Panc1 (cell line): ENCODE data around the gene NFKB1. TPM values are rescaled to one million over a fixed set of nuclear protein-coding genes. Genes with fewer than 3 reads are reported as not detected.

ENCODE experiments used
- ATAC-seq: fragments of 200-7000 bp; cut with Tn5 transposase; 2 replicates; pipeline ENCODE4 v1.9.1; 2020; ENCODE audit warnings: mild to moderate bottlenecking, moderate library complexity
- BruUV-seq: library from RNA; stranded (reverse); fragments of 400-500 nt; replicated peaks from 2 replicates; lab custom pipeline; 2021; lab: Mats Ljungman, UMichigan
- CTCF ChIA-PET: fragments of 300-600 bp; sonication (Branson Sonifier 250); formaldehyde crosslinking; loops from one replicate; lab custom pipeline; 2022; ENCODE audit warnings: antibody characterized with exemption; lab: Charles Lee
- POLR2A ChIA-PET: fragments of 300-600 bp; sonication (Branson Sonifier 250); formaldehyde crosslinking; loops from one replicate; lab custom pipeline; 2022; ENCODE audit warnings: antibody characterized with exemption; lab: Charles Lee
- DNase-seq: peaks from one replicate; pipeline ENCODE4 v3.0.0-alpha.2; 2010; ENCODE audit warnings: low read depth, low spot score
- H3K27ac ChIP-seq: 2 replicates; pipeline ENCODE4 v1.5.1; 2011; ENCODE audit warnings: mild to moderate bottlenecking, low read length, inconsistent platforms
- H3K27me3 ChIP-seq: fragments of 200-500 bp; sonication (Bioruptor generic); 2 replicates; pipeline ENCODE4 v1.6.0; 2014; ENCODE audit warnings: low read length, inconsistent platforms; ENCODE audit not compliant: control insufficient read depth, insufficient read depth
- H3K36me3 ChIP-seq: fragments of 200-500 bp; sonication (Bioruptor generic); 2 replicates; pipeline ENCODE4 v1.5.1; 2014; ENCODE audit warnings: inconsistent platforms, mild to moderate bottlenecking, low read length, moderate library complexity; ENCODE audit not compliant: control insufficient read depth, insufficient read depth
- H3K4me1 ChIP-seq: 2 replicates; pipeline ENCODE4 v1.5.1; 2011; ENCODE audit warnings: inconsistent platforms, mild to moderate bottlenecking, low read length, moderate library complexity; ENCODE audit not compliant: control insufficient read depth, insufficient read depth
- H3K4me3 ChIP-seq, 2 experiments: 2 replicates each; pipeline ENCODE4 v1.5.1; 2011 to 2012; ENCODE audit warnings: low read depth in 2 of 2, low read length in 2 of 2, mild to moderate bottlenecking in 2 of 2, inconsistent platforms in 1 of 2, moderate library complexity in 1 of 2
- H3K9me3 ChIP-seq: fragments of 200-500 bp; sonication (Bioruptor generic); 2 replicates; pipeline ENCODE4 v1.5.1; 2014; ENCODE audit warnings: low read depth, mild to moderate bottlenecking, inconsistent platforms, low read length, moderate library complexity; ENCODE audit not compliant: control insufficient read depth, insufficient read depth
- POLR2AphosphoS5 ChIP-seq: IDR thresholded peaks from 2 replicates; pipeline ENCODE4 v1.6.1; 2012; ENCODE audit warnings: mild to moderate bottlenecking, low read depth, low read length, moderate library complexity
- SIN3A ChIP-seq: IDR thresholded peaks from 2 replicates; pipeline ENCODE4 v1.6.1; 2012; ENCODE audit warnings: low read depth, mild to moderate bottlenecking, low read length, moderate library complexity, borderline replicate concordance; ENCODE audit not compliant: insufficient read depth
- TCF7L2 ChIP-seq: IDR thresholded peaks from 2 replicates; pipeline ENCODE4 v1.6.1; 2011; ENCODE audit warnings: mild to moderate bottlenecking, low read depth, low read length, inconsistent platforms
- in situ Hi-C: cut with HindIII; loops from 2 replicates; pipeline ENCODE4 v1.10.0; 2016; ENCODE audit warnings: low sequenced_read_pairs, low pct_unique_long_range_greater_than_20kb
- intact Hi-C: fragments of 100-400 bp; cut with micrococcal nuclease; formaldehyde crosslinking; loops from one replicate; pipeline ENCODE4 v1.10.0; 2022; ENCODE audit not compliant: unreplicated experiment
- total RNA-seq: library from RNA; stranded (reverse); gene quantifications from one replicate; pipeline ENCODE4 v1.2.1, GENCODE V29; 2021; ENCODE audit not compliant: unreplicated experiment
- TF ChIP-seq, protein P1 (sequence below), 2 experiments: IDR thresholded peaks; 2 replicates each; pipeline ENCODE4 v1.6.1; 2011 to 2012; ENCODE audit warnings: low read depth in 2 of 2, control low read depth in 1 of 2, low read length in 1 of 2, mild to moderate bottlenecking in 1 of 2, moderate library complexity in 1 of 2; ENCODE audit not compliant: insufficient read depth in 1 of 2
- TF ChIP-seq, protein P2 (sequence below): fragments of 450-650 bp; IDR thresholded peaks from 2 replicates; pipeline ENCODE4 v1.5.1; 2017; ENCODE audit warnings: mild to moderate bottlenecking

Gene NFKB1
- total RNA-seq, 1 experiment from 2014 or later = 29.0 TPM

DNA sequence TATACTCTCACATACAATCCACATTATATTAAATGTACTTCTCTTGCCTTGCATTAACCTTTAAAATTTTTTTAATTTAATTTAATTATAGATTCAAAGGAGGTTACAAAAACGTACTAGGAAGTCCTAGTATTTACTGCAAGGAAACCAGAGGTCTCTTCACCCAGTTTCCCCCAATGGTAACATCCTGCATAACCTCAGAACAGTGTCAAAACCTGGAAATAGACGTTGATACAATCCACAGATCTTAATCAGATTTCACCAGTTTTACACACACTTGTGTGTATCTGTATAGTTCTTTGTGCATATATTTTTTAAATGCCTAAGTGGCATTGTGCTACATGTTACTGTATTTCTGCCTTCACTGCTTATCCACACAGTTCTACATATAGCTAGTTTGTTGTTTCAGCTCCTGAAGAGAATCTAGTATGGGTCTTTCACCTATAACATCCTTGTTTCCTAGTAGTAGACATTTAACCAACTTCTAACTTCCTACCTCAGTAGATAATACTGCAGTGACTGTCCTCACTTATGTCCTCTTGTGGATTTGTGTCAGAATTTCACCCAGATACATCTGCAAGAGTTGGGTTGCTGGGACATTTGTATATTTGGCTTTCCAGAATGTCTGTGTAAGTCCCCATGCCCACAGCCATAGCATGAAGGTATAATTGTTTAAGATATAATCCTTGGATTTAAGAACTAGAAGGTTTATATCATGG lies 103.2 kb downstream of the NFKB1 start:
- no TSS peak for BruUV-seq
- Histone ChIP-seq H3K36me3 (peaks cover 3% of the 10 kb centered on the region; the same call in 1 of the 2 replicates), H3K27ac (no peak overlapping the region), H3K4me3 (no peak overlapping the region), H3K9me3 (no peaks in the 10 kb centered on the region), H3K27me3 (no peaks in the 10 kb centered on the region), H3K4me1 (no peaks in the 10 kb centered on the region)
- POLR2A ChIA-PET = no interaction called here
- ATAC-seq = no peak
- intact Hi-C loops = no loop called here
- in situ Hi-C loops = no loop called here
- TF ChIP-seq TCF7L2 (no peak), SIN3A (no peak), POLR2AphosphoS5 (no peak)
- TF ChIP-seq, protein P1, sequence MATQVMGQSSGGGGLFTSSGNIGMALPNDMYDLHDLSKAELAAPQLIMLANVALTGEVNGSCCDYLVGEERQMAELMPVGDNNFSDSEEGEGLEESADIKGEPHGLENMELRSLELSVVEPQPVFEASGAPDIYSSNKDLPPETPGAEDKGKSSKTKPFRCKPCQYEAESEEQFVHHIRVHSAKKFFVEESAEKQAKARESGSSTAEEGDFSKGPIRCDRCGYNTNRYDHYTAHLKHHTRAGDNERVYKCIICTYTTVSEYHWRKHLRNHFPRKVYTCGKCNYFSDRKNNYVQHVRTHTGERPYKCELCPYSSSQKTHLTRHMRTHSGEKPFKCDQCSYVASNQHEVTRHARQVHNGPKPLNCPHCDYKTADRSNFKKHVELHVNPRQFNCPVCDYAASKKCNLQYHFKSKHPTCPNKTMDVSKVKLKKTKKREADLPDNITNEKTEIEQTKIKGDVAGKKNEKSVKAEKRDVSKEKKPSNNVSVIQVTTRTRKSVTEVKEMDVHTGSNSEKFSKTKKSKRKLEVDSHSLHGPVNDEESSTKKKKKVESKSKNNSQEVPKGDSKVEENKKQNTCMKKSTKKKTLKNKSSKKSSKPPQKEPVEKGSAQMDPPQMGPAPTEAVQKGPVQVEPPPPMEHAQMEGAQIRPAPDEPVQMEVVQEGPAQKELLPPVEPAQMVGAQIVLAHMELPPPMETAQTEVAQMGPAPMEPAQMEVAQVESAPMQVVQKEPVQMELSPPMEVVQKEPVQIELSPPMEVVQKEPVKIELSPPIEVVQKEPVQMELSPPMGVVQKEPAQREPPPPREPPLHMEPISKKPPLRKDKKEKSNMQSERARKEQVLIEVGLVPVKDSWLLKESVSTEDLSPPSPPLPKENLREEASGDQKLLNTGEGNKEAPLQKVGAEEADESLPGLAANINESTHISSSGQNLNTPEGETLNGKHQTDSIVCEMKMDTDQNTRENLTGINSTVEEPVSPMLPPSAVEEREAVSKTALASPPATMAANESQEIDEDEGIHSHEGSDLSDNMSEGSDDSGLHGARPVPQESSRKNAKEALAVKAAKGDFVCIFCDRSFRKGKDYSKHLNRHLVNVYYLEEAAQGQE (IDR thresholded peaks at IDR 0.05; ENCODE audit: insufficient read depth in 1 of 2, low read depth in 2 of 2, low read length in 1 of 2) = no peak
- TF ChIP-seq, protein P2, sequence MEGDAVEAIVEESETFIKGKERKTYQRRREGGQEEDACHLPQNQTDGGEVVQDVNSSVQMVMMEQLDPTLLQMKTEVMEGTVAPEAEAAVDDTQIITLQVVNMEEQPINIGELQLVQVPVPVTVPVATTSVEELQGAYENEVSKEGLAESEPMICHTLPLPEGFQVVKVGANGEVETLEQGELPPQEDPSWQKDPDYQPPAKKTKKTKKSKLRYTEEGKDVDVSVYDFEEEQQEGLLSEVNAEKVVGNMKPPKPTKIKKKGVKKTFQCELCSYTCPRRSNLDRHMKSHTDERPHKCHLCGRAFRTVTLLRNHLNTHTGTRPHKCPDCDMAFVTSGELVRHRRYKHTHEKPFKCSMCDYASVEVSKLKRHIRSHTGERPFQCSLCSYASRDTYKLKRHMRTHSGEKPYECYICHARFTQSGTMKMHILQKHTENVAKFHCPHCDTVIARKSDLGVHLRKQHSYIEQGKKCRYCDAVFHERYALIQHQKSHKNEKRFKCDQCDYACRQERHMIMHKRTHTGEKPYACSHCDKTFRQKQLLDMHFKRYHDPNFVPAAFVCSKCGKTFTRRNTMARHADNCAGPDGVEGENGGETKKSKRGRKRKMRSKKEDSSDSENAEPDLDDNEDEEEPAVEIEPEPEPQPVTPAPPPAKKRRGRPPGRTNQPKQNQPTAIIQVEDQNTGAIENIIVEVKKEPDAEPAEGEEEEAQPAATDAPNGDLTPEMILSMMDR = no peak
- no peak for DNase-seq
- CTCF ChIA-PET = no interaction called here

DNA sequence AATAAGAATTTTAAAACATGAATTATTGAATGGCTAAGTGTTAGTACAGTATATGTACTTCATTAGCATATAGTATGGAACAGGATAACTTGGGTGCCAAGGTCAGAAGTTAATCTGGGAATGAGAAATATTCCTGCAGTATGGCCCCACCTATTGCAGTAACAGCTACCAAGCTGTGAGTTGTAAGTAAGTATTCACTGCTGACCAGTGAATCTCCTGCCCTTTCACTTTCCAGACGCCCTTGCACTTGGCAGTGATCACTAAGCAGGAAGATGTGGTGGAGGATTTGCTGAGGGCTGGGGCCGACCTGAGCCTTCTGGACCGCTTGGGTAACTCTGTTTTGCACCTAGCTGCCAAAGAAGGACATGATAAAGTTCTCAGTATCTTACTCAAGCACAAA lies 105.1 kb downstream of the NFKB1 start:
- CTCF ChIA-PET = no interaction called here
- BruUV-seq = no TSS peak
- intact Hi-C loops (no loop called here), in situ Hi-C loops (no loop called here)
- no peaks in the 10 kb centered on the region for H3K9me3 ChIP-seq
- POLR2A ChIA-PET = no interaction called here
- no peaks in the 10 kb centered on the region for H3K4me1 ChIP-seq
- no peak overlapping the region for H3K4me3 ChIP-seq
- TF ChIP-seq POLR2AphosphoS5 (no peak), SIN3A (no peak)
- TF ChIP-seq, protein P1 (IDR thresholded peaks at IDR 0.05; ENCODE audit: insufficient read depth in 1 of 2, low read depth in 2 of 2, low read length in 1 of 2) = no peak
- TF ChIP-seq, protein P2 = no peak
- peaks cover 6% of the 10 kb centered on the region; the same call in 1 of the 2 replicates for H3K36me3 ChIP-seq
- ATAC-seq (no peak), DNase-seq (no peak)
- H3K27ac ChIP-seq = no peak overlapping the region
- H3K27me3 ChIP-seq = no peaks in the 10 kb centered on the region
